Muscle layer of colon (tissue), 2 donors: ENCODE data around the gene MYO3B.
"Not testable (repeated sequence)": the region's sequence is repeated elsewhere in the genome, so short reads cannot be mapped to it uniquely, and the experiment has no call there.

Experiments used
- H3K27ac ChIP-seq: one replicate; pipeline ENCODE4 v1.7.0; 2013; ENCODE audit warnings: low read depth, mild to moderate bottlenecking, low read length, moderate library complexity
- H3K27me3 ChIP-seq, 2 donors: one replicate each; pipeline ENCODE4 v1.7.0; 2013; ENCODE audit warnings: low read length in 2 of 2, mild to moderate bottlenecking in 2 of 2; ENCODE audit not compliant: insufficient read depth in 2 of 2, control insufficient read depth in 1 of 2
- H3K36me3 ChIP-seq: one replicate; pipeline ENCODE4 v1.7.0; 2013; ENCODE audit warnings: mild to moderate bottlenecking, low read length; ENCODE audit not compliant: insufficient read depth
- H3K4me1 ChIP-seq: one replicate; pipeline ENCODE4 v1.7.0; 2013; ENCODE audit warnings: mild to moderate bottlenecking, low read length; ENCODE audit not compliant: insufficient read depth
- H3K4me3 ChIP-seq, 2 donors: one replicate each; pipeline ENCODE4 v1.7.0; 2013; ENCODE audit warnings: low read length in 2 of 2, low read depth in 1 of 2, mild to moderate bottlenecking in 1 of 2, moderate library complexity in 1 of 2
- H3K9ac ChIP-seq: one replicate; pipeline ENCODE4 v1.7.0; 2013; ENCODE audit warnings: low read length
- H3K9me3 ChIP-seq: one replicate; pipeline ENCODE4 v1.7.0; 2013; ENCODE audit warnings: mild to moderate bottlenecking, low read length
- donor health status: abdominal sarcoma.
- donor health status: Adenocarcinoma of cecum.

MYO3B gene

DNA sequence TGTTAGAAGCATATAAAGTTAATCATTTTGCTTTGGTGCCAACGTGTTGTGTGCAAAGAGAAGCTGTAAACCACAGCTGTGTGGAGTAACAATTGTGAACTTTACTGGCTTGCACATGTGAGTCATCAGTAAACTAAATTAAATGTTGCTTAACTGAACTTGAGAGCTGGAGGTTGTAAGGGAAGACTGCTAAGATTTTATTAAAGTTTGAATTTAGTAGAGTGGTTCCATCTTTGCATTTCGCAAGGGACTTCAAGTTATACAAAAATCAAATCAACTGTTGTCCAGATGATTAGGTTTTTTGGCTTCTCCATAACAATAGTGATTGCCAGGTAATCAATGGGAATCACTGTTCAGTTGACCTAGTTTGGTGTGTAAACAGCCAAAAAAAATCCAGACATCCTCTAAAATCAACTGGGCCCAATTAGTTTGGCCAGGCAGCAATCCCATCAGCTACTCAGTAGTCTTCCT lies 247.4 kb downstream of the MYO3B start:
- no peaks in the 10 kb centered on the region for H3K36me3 ChIP-seq
- H3K27me3 ChIP-seq: no peaks in the 10 kb centered on the region
- H3K27ac ChIP-seq: no peak overlapping the region
- no peak overlapping the region for H3K9ac ChIP-seq
- no peak overlapping the region for H3K4me3 ChIP-seq
- no peaks in the 10 kb centered on the region for H3K4me1 ChIP-seq
- H3K9me3 ChIP-seq: no peaks in the 10 kb centered on the region

DNA sequence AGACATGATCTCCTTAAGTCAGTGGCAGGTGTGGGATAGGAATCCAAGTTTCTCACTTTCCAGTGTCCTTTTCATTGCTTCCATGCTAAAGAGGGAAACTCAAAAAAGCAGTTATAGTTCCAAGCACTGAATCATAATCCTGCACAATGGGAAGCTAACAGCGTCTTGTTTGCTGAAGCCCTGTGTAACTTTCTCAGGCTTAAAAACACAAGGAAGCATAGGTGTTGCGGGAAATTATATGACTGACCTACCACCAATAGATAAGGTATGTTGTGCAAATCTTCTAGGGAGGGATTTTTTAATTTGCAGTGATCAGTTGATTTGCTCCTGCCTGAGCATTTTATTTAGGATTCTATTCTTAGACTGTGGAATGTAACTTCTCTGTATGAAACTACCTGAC lies 250.9 kb downstream of the MYO3B start:
- Histone ChIP-seq H3K36me3 (no peaks in the 10 kb centered on the region), H3K4me3 (no peak overlapping the region), H3K9me3 (no peaks in the 10 kb centered on the region), H3K27me3 (no peaks in the 10 kb centered on the region), H3K4me1 (no peaks in the 10 kb centered on the region), H3K27ac (no peak overlapping the region), H3K9ac (no peak overlapping the region)

DNA sequence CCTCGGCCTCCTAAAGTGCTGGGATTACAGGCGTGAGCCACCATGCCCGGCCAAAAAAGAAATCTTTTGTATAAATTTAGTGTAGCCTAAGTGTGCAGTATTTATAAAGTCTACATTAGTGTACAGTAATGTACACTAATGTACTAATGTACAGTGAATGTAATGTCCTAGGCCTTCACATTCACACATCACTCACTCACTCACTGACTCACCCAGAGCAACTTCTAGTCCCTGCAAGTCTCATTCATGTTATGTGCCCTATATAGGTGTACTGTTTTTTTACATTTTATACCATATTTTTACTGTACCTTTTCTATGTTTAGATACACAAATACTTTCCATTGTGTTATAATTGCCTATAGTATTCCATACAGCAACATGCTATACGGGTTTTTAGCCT lies 254.9 kb downstream of the MYO3B start:
- Histone ChIP-seq H3K4me3 (no peak overlapping the region), H3K27ac (no peak overlapping the region), H3K36me3 (no peaks in the 10 kb centered on the region), H3K9ac (no peak overlapping the region), H3K27me3 (no peaks in the 10 kb centered on the region), H3K4me1 (no peaks in the 10 kb centered on the region), H3K9me3 (no peaks in the 10 kb centered on the region)

DNA sequence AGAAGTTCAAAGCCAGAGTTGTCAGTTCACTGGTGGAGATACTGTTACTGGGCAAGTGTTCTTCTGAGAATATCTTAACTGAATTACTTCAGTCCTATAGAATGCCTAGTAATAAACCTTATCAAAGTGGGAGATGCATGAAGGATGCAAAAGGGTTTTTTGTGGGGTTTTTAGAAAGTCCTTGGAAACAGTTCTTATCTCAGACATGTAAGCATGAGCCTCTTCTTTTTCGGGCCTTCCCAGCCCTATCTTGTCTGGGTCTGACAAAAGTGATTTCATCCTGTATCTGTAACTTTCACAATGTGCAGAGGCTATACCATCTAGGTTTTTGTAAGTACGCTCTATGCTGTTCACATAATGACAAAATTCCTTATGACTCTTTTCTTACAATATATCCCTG lies 255.5 kb downstream of the MYO3B start:
- Histone ChIP-seq H3K27me3 (no peaks in the 10 kb centered on the region), H3K4me3 (no peak overlapping the region), H3K36me3 (no peaks in the 10 kb centered on the region), H3K4me1 (no peaks in the 10 kb centered on the region), H3K9me3 (no peaks in the 10 kb centered on the region), H3K27ac (no peak overlapping the region), H3K9ac (no peak overlapping the region)

DNA sequence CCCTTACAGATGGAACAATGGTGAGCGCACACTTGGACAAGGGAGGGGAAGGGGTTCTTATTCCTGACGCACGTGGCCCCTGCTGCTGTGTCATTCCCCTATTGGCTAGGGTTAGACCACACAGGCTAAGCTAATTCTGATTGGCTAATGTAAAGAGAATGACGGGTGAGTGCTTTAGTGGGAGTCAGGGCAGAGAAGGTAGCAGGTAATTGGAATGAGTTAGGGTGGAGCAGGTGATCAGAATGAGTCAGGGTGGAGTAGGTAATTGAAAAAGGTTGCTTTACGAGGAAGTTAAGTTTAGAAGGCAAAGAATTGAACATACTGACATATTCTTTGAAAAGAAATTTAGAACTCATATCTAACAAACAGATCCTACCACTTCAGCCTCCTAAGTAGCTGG lies 256.4 kb downstream of the MYO3B start:
- H3K4me3 ChIP-seq, H3K36me3 ChIP-seq, H3K4me1 ChIP-seq, H3K27me3 ChIP-seq, H3K27ac ChIP-seq, H3K9me3 ChIP-seq, H3K9ac ChIP-seq: not testable (repeated sequence)

DNA sequence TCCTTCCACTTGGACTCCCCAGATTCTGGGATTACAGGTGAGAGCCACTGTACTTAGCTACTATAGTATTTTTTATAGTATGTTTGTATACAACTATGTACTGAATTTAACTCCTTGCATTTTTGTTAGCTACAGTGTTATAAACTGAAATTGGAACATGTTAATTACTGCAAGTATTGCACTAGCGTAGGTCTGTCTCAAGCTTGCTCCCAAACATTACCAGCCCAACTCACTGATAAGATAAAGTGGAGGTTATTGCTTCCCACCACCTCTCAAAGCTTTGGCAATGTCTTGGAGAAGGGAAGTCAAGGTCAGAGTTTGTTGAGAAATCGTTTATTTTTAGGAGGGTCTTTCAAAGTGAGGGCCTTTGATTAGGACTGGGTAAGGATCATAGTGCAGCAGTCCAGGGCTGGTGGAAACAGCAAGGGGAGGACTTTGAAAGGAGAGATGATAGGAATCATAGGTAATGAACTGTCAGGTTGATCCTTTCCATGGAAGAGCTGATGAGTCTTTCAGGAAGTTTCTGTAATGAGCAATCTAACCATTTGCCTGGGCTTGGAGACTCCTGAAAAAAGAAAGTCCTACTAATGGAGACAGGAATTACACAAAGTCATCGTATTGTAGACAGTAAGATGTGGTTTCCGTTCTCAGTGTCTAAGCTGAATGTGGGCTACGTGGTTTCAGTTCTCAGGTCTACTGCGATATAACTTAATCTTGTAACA lies 257.1 kb downstream of the MYO3B start:
- H3K4me3 ChIP-seq: no peak overlapping the region
- no peaks in the 10 kb centered on the region for H3K27me3 ChIP-seq
- no peak overlapping the region for H3K9ac ChIP-seq
- H3K27ac ChIP-seq: no peak overlapping the region
- H3K36me3 ChIP-seq: no peaks in the 10 kb centered on the region
- no peaks in the 10 kb centered on the region for H3K9me3 ChIP-seq
- H3K4me1 ChIP-seq: no peaks in the 10 kb centered on the region

DNA sequence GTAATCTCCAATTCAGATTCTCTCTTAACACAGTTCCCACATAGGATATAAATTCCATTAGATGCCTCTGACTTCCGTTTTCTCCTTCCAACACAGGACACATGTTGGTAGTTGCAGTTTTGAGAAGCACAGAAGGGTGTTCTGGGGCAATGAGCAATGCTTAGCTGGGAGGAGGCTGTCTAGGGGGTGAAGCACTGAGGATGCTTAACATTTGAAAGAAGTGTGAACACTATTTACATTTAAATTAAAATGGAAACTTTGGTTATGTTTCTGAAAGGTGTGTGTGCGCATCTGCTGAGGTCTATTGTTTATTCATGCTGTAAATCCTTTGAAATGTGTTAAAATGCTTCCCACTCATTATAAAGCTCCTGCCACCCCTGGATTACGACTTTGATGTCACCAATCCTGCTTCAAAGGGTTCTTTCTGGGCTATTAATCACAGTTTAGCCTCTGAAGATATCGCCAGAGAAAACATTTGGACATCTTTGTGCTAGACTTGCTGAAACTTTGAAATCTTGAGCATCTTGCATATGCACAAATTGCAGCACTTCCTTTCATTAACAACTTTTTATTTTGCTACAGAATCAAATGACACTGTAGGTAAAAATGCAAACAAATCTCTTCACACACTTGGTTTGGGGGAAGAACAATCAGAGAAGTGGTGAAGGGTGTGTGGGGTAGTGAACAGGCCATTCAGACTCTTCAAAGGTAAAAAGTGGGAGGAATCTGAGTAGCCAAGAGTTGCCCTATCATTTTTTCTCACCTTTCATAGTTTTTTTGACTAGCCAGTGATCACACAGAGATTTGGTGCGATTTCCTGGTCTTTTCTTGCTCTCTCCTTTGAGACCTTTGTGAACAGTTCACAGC lies 258.4 kb downstream of the MYO3B start:
- H3K27me3 ChIP-seq: no peaks in the 10 kb centered on the region
- H3K36me3 ChIP-seq: no peaks in the 10 kb centered on the region
- H3K9ac ChIP-seq: no peak overlapping the region
- no peaks in the 10 kb centered on the region for H3K9me3 ChIP-seq
- no peaks in the 10 kb centered on the region for H3K4me1 ChIP-seq
- H3K4me3 ChIP-seq: no peak overlapping the region
- no peak overlapping the region for H3K27ac ChIP-seq

DNA sequence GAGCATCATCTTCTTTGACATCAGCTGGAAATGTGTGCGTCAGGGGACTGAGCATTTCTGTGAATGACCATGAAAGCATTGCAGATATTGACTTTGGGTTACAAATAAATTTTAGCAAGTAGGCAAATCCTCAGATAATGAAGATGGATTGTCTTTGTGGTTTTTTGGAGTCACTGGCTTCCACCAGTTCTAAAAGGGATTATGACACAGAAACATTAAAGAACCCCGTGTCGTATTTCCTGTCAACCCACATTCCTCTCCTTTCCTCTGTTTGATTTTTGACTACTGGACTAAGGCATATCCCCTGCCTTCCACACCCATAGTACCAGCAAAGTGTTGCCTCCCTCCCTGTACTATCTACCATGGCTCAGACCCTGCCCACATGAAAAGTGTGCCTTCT lies 268.1 kb downstream of the MYO3B start:
- H3K9me3 ChIP-seq: peaks cover 3% of the 10 kb centered on the region

DNA sequence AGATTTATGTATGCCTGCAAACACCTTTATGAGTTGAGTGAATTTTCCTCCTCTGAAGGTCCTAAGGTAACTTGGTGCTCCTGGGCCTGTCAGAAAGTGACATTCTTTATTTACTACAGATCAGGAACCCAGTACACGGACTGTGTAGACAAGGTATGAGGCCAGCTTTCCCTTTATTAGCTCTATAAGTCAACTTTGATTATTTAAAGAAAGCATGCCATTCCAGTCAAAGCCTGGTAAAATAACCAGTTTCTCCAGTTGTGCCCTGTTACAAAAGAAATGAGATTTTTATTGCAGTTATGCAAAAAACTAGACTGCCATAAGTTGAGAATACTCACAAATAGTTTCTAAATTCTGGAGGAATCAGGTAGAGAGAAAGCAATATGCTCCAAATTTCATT lies 271.1 kb downstream of the MYO3B start:
- H3K27ac ChIP-seq: no peak overlapping the region
- no peaks in the 10 kb centered on the region for H3K4me1 ChIP-seq
- peaks cover 3% of the 10 kb centered on the region for H3K9me3 ChIP-seq
- no peak overlapping the region for H3K4me3 ChIP-seq
- no peaks in the 10 kb centered on the region for H3K27me3 ChIP-seq
- H3K9ac ChIP-seq: no peak overlapping the region
- no peaks in the 10 kb centered on the region for H3K36me3 ChIP-seq

More for the DNA sequence above, 268.1 kb downstream of the MYO3B start:
- no peaks in the 10 kb centered on the region for H3K4me1 ChIP-seq
- no peaks in the 10 kb centered on the region for H3K27me3 ChIP-seq
- H3K36me3 ChIP-seq: no peaks in the 10 kb centered on the region
- no peak overlapping the region for H3K4me3 ChIP-seq
- no peak overlapping the region for H3K27ac ChIP-seq
- H3K9ac ChIP-seq: no peak overlapping the region

DNA sequence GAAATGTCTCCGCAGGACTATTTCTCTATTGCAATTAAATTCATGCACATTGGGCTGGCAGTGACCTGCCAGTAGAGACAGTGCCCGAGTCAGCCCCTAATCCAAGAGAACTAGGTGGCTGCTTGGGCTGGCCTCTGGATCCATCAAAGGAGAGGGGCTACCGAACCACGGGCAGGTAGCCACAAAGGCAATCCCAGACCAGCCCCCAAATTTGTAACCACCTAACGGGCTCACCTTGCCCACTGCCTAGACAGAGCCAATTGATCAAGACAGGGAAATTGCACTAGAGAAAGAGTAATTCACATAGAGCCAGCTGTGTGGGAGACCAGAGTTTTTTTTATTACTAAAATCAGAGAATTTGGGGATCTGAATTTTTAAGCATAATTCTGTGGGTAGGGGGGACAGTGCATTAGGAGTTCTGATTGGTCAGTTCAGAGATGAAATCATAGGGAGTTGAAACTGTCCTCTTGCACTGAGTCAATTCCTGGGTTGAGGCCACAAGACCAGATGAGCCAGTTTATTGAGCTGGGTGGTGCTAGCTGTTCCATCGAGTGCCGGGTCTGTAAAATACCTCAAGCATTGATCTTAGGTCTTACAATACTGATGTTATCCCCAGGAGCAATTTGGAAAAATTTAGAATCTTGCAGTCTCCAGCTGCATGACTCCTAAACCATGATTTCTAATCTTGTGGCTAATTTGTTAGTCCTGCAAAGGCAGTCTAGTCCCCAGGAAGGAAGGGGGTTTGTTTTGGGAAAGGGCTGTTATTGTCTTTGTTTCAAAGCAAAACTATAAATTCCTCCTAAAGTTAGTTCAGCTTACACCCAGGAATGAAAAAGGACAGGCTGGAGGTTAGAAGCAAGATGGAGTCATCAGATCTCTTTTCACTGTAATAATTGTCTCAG lies 276.8 kb downstream of the MYO3B start:
- no peaks in the 10 kb centered on the region for H3K27me3 ChIP-seq

More for the DNA sequence above, 276.8 kb downstream of the MYO3B start:
- Histone ChIP-seq H3K36me3 (no peaks in the 10 kb centered on the region), H3K4me3 (no peak overlapping the region), H3K27ac (no peak overlapping the region), H3K9me3 (no peaks in the 10 kb centered on the region), H3K4me1 (no peaks in the 10 kb centered on the region), H3K9ac (no peak overlapping the region)
